Activated T-helper 17 cell treated with anti-CD3 and anti-CD28 coated beads, Interleukin-2, amount 50 U/mL, for 72 hours (primary cell): Measurements from ENCODE around the gene KCNK13. TPM values are rescaled to one million over a fixed set of nuclear protein-coding genes. Genes with fewer than 3 reads are reported as not detected.
A peak's percentile ranks its signal among the peaks of the same experiment; 100 is the strongest.
"Not testable (repeated sequence)": the region's sequence is repeated elsewhere in the genome, so short reads cannot be mapped to it uniquely, and the experiment has no call there.

Source experiments
- ATAC-seq: fragments of 150-1000 bp; cut with Tn5 transposase; replicated peaks from 2 replicates; pipeline ENCODE4 v1.10.0; 2021; ENCODE audit warnings: mild to moderate bottlenecking, moderate library complexity
- H3K27ac Mint-ChIP-seq: one replicate; pipeline ENCODE4 v1.8.0; 2022; ENCODE audit warnings: mixed read lengths
- H3K27me3 Mint-ChIP-seq: one replicate; pipeline ENCODE4 v1.8.0; 2022; ENCODE audit warnings: mixed read lengths
- H3K36me3 Mint-ChIP-seq: one replicate; pipeline ENCODE4 v1.8.0; 2022; ENCODE audit warnings: low read depth, mild to moderate bottlenecking, mixed read lengths
- H3K4me1 Mint-ChIP-seq: one replicate; pipeline ENCODE4 v1.8.0; 2022; ENCODE audit warnings: mixed read lengths
- H3K4me3 Mint-ChIP-seq: one replicate; pipeline ENCODE4 v1.8.0; 2022; ENCODE audit warnings: mild to moderate bottlenecking, mixed read lengths
- H3K9me3 Mint-ChIP-seq: one replicate; pipeline ENCODE4 v1.8.0; 2022; ENCODE audit warnings: mixed read lengths
- total RNA-seq, 2 donors: library from RNA; stranded (reverse); gene quantifications; one replicate each; pipeline ENCODE4 v1.2.3, GENCODE V29; 2022

Gene KCNK13
- total RNA-seq, 2 donors from 2014 or later, result 0.11 to 0.30 TPM

DNA sequence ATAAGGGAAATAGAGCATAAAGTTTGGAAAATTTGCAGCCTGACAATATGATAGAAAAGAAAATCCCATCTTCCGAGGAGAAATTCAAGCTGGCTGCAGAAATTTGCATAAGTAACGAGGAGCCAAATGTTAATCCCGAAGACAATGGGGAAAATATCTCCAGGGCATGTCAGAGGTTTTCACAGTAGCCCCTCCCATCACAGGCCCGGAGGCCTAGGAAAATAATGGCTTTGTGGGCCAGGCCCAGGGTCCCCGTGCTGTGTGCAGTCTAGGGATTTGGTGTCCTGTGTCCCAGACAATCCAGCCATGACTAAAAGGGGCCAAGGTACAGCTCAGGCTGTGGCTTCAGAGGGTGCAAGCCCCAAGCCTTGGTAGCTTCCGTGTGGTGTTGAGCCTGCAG lies 27.7 kb downstream of the KCNK13 start:
- H3K4me3 Mint-ChIP-seq, H3K4me1 Mint-ChIP-seq, ATAC-seq, H3K9me3 Mint-ChIP-seq, H3K27ac Mint-ChIP-seq, H3K36me3 Mint-ChIP-seq: not testable (repeated sequence)
- peaks cover 27% of the 10 kb centered on the region for H3K27me3 Mint-ChIP-seq

DNA sequence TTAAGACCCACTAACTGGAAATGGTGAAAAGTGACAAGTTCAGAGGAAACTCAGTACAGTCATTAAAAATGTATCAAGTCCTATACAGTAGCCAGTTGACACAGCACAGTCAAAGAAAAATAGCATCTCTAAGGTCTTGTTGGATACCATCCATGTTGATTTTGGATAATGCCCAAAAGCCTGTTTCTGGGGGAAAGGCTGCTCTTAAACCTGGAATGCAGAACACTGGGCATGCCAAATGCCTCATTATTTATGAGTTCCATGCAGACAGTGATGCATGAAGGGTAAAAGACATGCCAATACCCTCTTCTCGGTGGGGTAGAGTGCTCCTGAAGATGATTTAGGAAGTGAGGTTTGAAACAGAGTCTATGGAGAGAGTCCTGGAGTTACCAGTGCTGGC lies 29.6 kb downstream of the KCNK13 start:
- Mint-ChIP-seq H3K9me3 (no peaks in the 10 kb centered on the region), H3K4me1 (peaks cover 5% of the 10 kb centered on the region), H3K4me3 (no peak overlapping the region), H3K36me3 (no peaks in the 10 kb centered on the region), H3K27ac (no peak overlapping the region), H3K27me3 (peaks cover 24% of the 10 kb centered on the region)
- no peak for ATAC-seq

DNA sequence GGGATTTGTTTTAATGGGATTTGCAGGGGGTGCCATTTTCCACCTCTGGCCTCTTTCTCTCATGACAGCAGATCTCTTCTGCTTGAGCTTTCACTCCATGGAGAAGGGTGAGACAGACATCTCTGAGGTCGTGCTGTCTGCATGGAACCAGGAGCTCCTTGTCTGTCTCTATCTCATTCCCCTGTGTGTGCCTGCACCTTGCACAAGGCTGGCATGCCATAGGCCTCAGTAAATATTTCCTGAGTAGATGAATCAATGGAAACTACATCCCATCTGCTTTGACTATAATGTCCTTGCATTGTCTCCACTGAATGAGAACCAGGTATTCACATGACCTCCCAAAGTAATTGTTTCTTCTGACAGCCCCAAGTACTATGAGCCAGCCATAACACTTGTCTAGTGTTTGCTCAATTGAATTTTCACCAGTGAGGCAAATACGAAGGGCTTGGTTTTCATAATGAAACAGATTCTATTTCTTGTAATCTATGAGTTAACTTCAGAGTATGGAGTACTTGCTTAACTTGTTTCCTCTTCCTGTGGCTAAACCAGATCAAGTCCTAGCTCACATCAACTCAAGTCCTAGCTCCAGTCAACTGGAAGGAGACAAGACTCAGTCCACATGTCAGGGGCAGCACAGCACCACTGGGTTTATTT lies 32.3 kb downstream of the KCNK13 start:
- no peak overlapping the region for H3K4me3 Mint-ChIP-seq
- peak; percentile 90 for ATAC-seq
- H3K27ac Mint-ChIP-seq, result no peak overlapping the region

GRCh38 chr14:90095096-90095495 lies 33.3 kb downstream of the KCNK13 start:
- H3K27ac Mint-ChIP-seq, result no peak overlapping the region
- H3K4me1 Mint-ChIP-seq, result peaks cover 5% of the 10 kb centered on the region
- H3K36me3 Mint-ChIP-seq, result no peaks in the 10 kb centered on the region
- H3K9me3 Mint-ChIP-seq, result no peaks in the 10 kb centered on the region
- no peak for ATAC-seq
- H3K27me3 Mint-ChIP-seq, result peaks cover 14% of the 10 kb centered on the region
- no peak overlapping the region for H3K4me3 Mint-ChIP-seq

More for the DNA sequence above, 32.3 kb downstream of the KCNK13 start:
- peaks cover 17% of the 10 kb centered on the region for H3K27me3 Mint-ChIP-seq
- no peaks in the 10 kb centered on the region for H3K36me3 Mint-ChIP-seq
- peaks cover 5% of the 10 kb centered on the region for H3K4me1 Mint-ChIP-seq
- no peaks in the 10 kb centered on the region for H3K9me3 Mint-ChIP-seq

- Mint-ChIP-seq H3K27ac (no peak overlapping the region), H3K4me1 (peaks cover 5% of the 10 kb centered on the region), H3K4me3 (no peak overlapping the region), H3K36me3 (no peaks in the 10 kb centered on the region), H3K27me3 (peaks cover 5% of the 10 kb centered on the region), H3K9me3 (no peaks in the 10 kb centered on the region)
- no peak for ATAC-seq
Measured at GRCh38 chr14:90096566-90096965, 34.8 kb downstream of the KCNK13 start.

GRCh38 chr14:90103808-90104207 lies 42.0 kb downstream of the KCNK13 start:
- Mint-ChIP-seq H3K4me3 (no peak overlapping the region), H3K27ac (no peak overlapping the region), H3K36me3 (no peaks in the 10 kb centered on the region), H3K9me3 (no peaks in the 10 kb centered on the region), H3K27me3 (peaks cover 4% of the 10 kb centered on the region), H3K4me1 (no peaks in the 10 kb centered on the region)
- ATAC-seq, result no peak

DNA sequence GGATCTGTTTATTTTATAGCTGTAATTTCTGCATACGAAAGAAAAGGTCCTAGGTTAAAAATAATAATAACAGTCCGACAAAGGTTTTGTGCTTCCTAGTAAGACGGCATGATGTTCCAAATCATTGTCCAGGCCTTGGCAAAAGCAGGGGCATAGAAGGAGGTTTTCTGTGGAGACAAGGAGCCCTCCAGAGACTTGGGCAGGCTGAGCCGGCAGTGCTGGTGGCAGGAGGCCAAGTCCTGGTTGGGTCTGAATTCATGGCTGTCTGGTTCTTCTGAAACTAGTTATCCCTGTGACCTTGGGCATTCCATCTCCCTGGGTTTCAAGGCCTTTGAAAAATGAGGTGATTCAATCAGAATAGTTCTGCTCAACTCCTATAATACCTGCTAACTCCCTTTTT lies 44.0 kb downstream of the KCNK13 start:
- Mint-ChIP-seq H3K27ac (no peak overlapping the region), H3K4me1 (no peaks in the 10 kb centered on the region), H3K4me3 (no peak overlapping the region), H3K9me3 (no peaks in the 10 kb centered on the region), H3K27me3 (peaks cover 4% of the 10 kb centered on the region), H3K36me3 (no peaks in the 10 kb centered on the region)
- no peak for ATAC-seq

- Mint-ChIP-seq H3K4me3 (no peak overlapping the region), H3K9me3 (no peaks in the 10 kb centered on the region), H3K27me3 (peaks cover 16% of the 10 kb centered on the region), H3K27ac (no peak overlapping the region), H3K4me1 (no peaks in the 10 kb centered on the region), H3K36me3 (no peaks in the 10 kb centered on the region)
- no peak for ATAC-seq
Measured at GRCh38 chr14:90107789-90108188, 46.0 kb downstream of the KCNK13 start.

- Mint-ChIP-seq H3K36me3 (no peaks in the 10 kb centered on the region), H3K4me3 (no peak overlapping the region), H3K27ac (no peak overlapping the region), H3K27me3 (peaks cover 24% of the 10 kb centered on the region), H3K4me1 (no peaks in the 10 kb centered on the region), H3K9me3 (no peaks in the 10 kb centered on the region)
- ATAC-seq, result no peak
Measured at GRCh38 chr14:90109858-90110257, 48.1 kb downstream of the KCNK13 start.

GRCh38 chr14:90111895-90112534 lies 50.2 kb downstream of the KCNK13 start:
- Mint-ChIP-seq H3K27ac (no peak overlapping the region), H3K27me3 (peaks cover 24% of the 10 kb centered on the region), H3K4me1 (no peaks in the 10 kb centered on the region), H3K4me3 (no peak overlapping the region), H3K36me3 (no peaks in the 10 kb centered on the region), H3K9me3 (no peaks in the 10 kb centered on the region)
- ATAC-seq, result peak; percentile 51

- Mint-ChIP-seq H3K9me3 (no peaks in the 10 kb centered on the region), H3K36me3 (no peaks in the 10 kb centered on the region), H3K4me3 (no peak overlapping the region), H3K4me1 (no peaks in the 10 kb centered on the region), H3K27me3 (peaks cover 27% of the 10 kb centered on the region), H3K27ac (no peak overlapping the region)
- ATAC-seq, result no peak
Measured at GRCh38 chr14:90114554-90114953, 52.8 kb downstream of the KCNK13 start.

GRCh38 chr14:90115780-90116179 lies 54.0 kb downstream of the KCNK13 start:
- Mint-ChIP-seq H3K27me3 (peaks cover 27% of the 10 kb centered on the region), H3K4me1 (no peaks in the 10 kb centered on the region), H3K9me3 (no peaks in the 10 kb centered on the region), H3K36me3 (no peaks in the 10 kb centered on the region), H3K27ac (no peak overlapping the region), H3K4me3 (no peak overlapping the region)
- ATAC-seq, result no peak

GRCh38 chr14:90116444-90116843 lies 54.6 kb downstream of the KCNK13 start:
- Mint-ChIP-seq H3K4me1 (no peaks in the 10 kb centered on the region), H3K27ac (no peak overlapping the region), H3K27me3 (peaks cover 22% of the 10 kb centered on the region), H3K36me3 (no peaks in the 10 kb centered on the region), H3K4me3 (no peak overlapping the region), H3K9me3 (no peaks in the 10 kb centered on the region)
- ATAC-seq, result no peak

DNA sequence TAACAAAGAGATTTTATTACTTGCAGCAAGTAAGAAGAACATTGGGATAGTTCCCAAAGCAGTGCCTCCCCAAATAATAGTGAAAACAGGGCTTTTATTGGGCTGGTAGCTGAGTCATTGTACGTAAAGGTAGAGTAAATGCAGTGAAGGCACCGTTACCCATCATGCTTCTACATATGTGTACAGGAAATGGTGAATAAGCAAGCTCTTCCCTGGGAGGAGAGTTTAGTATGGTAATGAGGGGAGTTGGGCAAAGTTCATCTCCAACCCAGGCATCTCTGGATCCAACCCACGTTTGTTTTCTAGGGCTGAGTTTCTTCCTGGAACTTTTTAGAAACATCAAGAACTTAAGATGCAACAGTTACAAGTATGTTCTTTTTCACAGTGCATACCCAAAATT lies 56.2 kb downstream of the KCNK13 start:
- Mint-ChIP-seq H3K9me3 (no peaks in the 10 kb centered on the region), H3K27ac (no peak overlapping the region), H3K27me3 (peaks cover 11% of the 10 kb centered on the region), H3K4me1 (no peaks in the 10 kb centered on the region), H3K4me3 (no peak overlapping the region), H3K36me3 (no peaks in the 10 kb centered on the region)
- no peak for ATAC-seq

- H3K4me3 Mint-ChIP-seq, result no peak overlapping the region
- H3K27me3 Mint-ChIP-seq, result peaks cover 24% of the 10 kb centered on the region
- ATAC-seq, result no peak
- H3K4me1 Mint-ChIP-seq, result no peaks in the 10 kb centered on the region
- no peaks in the 10 kb centered on the region for H3K36me3 Mint-ChIP-seq
- H3K9me3 Mint-ChIP-seq, result no peaks in the 10 kb centered on the region
- H3K27ac Mint-ChIP-seq, result no peak overlapping the region
Measured at GRCh38 chr14:90126260-90126659, 64.5 kb downstream of the KCNK13 start.
